ENCODE results near the gene TTLL11.
A peak's percentile ranks its signal among the peaks of the same experiment; 100 is the strongest.
"Not testable (repeated sequence)": the region's sequence is repeated elsewhere in the genome, so short reads cannot be mapped to it uniquely, and the experiment has no call there.

The TTLL11 gene

DNA sequence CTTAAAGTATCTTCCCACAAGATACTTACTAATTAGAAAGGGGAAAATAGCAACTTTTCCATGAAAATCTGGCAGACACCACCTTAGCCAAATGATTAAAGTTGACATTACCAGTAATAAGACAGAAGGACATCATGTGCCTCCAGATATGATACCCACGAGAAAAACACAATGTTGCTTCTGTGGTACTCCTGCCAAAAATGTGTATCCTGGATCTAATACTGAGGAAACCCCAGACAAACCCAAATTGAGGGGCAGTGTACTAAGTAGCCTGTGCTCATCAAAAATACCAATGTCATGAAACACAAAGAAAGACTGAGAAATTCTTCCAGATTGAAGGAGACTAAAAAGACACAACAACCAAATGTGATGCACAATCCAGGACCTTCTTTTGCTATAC lies 85.3 kb downstream of the TTLL11 start:
- H3K4me3 ChIP-seq (ENCODE audit: low read length): no peak overlapping the region
- H4K5ac ChIP-seq (ENCODE audit: low read length): no peak overlapping the region
- no peaks in the 10 kb centered on the region for H3K27me3 ChIP-seq (ENCODE audit: insufficient read depth, low read length, poor library complexity)
- no peaks in the 10 kb centered on the region for H3K79me2 ChIP-seq (ENCODE audit: control insufficient read depth, insufficient read depth, low read length)
- H2AK5ac ChIP-seq (ENCODE audit: low read length): no peak overlapping the region
- H3K27ac ChIP-seq (ENCODE audit: low read depth, low read length): no peak overlapping the region
- H3K9ac ChIP-seq (ENCODE audit: low read length): no peak overlapping the region
- H2BK120ac ChIP-seq (ENCODE audit: low read depth, low read length): no peak overlapping the region
- H3K4ac ChIP-seq (ENCODE audit: low read depth, low read length): no peak overlapping the region
- no peak overlapping the region for H2BK5ac ChIP-seq (ENCODE audit: low read length)
- no peaks in the 10 kb centered on the region for H3K4me1 ChIP-seq (ENCODE audit: control insufficient read depth, low read depth, low read length)
- H3K23ac ChIP-seq (ENCODE audit: low read length): no peak overlapping the region
- H4K8ac ChIP-seq (ENCODE audit: low read depth, low read length): no peak overlapping the region
- no peaks in the 10 kb centered on the region for H3K36me3 ChIP-seq (ENCODE audit: control insufficient read depth, insufficient read depth, low read length)
- no peak overlapping the region for H3K4me2 ChIP-seq (ENCODE audit: low read length)
- WGBS (ENCODE audit: extremely low coverage, insufficient coverage, low lambda C conversion rate): no CpG with 5 or more reads among the region's 1 CpG
- no peak for DNase-seq
- H3K18ac ChIP-seq (ENCODE audit: low read length): no peak overlapping the region
- no peaks in the 10 kb centered on the region for H3K79me1 ChIP-seq (ENCODE audit: low read length)
- no peak overlapping the region for H3K56ac ChIP-seq (ENCODE audit: low read length)
- no peak overlapping the region for H2BK15ac ChIP-seq (replicated peaks; ENCODE audit: low read depth)

DNA sequence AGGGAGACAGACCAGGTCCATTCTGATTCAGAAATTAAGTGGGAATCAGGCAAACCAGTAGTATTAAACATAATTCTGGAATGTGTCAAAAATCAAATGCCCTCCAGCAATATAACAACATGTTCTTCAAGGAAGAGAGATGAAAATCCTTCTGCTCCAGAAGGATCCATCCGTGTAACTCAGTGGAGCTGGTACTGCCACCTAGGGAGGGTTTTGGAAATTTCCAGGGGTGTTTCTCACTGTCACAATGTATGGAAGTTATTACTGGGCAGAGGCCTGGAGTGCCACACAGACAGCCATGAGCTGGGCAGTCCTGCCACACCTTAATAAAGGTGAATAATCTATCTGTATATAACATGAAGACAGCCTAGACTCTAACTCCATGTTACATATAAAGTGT lies 87.5 kb downstream of the TTLL11 start:
- no peak overlapping the region for H3K27ac ChIP-seq (ENCODE audit: low read depth, low read length)
- no peak overlapping the region for H2AK5ac ChIP-seq (ENCODE audit: low read length)
- H2BK5ac ChIP-seq (ENCODE audit: low read length): no peak overlapping the region
- no peaks in the 10 kb centered on the region for H3K27me3 ChIP-seq (ENCODE audit: insufficient read depth, low read length, poor library complexity)
- no peak overlapping the region for H3K56ac ChIP-seq (ENCODE audit: low read length)
- H3K4me3 ChIP-seq (ENCODE audit: low read length): no peak overlapping the region
- no peak overlapping the region for H3K4me2 ChIP-seq (ENCODE audit: low read length)
- H3K9ac ChIP-seq (ENCODE audit: low read length): no peak overlapping the region
- no peak overlapping the region for H2BK120ac ChIP-seq (ENCODE audit: low read depth, low read length)
- no peaks in the 10 kb centered on the region for H3K79me2 ChIP-seq (ENCODE audit: control insufficient read depth, insufficient read depth, low read length)
- DNase-seq: peak; percentile 22
- no peak overlapping the region for H4K8ac ChIP-seq (ENCODE audit: low read depth, low read length)
- no peak overlapping the region for H4K5ac ChIP-seq (ENCODE audit: low read length)
- H3K23ac ChIP-seq (ENCODE audit: low read length): no peak overlapping the region
- H3K4me1 ChIP-seq (ENCODE audit: control insufficient read depth, low read depth, low read length): no peaks in the 10 kb centered on the region
- H3K4ac ChIP-seq (ENCODE audit: low read depth, low read length): no peak overlapping the region
- H3K36me3 ChIP-seq (ENCODE audit: control insufficient read depth, insufficient read depth, low read length): no peaks in the 10 kb centered on the region
- no CpG with 5 or more reads among the region's 1 CpG for WGBS (ENCODE audit: extremely low coverage, insufficient coverage, low lambda C conversion rate)
- H2BK15ac ChIP-seq (replicated peaks; ENCODE audit: low read depth): no peak overlapping the region
- no peak overlapping the region for H3K18ac ChIP-seq (ENCODE audit: low read length)
- H3K79me1 ChIP-seq (ENCODE audit: low read length): no peaks in the 10 kb centered on the region

DNA sequence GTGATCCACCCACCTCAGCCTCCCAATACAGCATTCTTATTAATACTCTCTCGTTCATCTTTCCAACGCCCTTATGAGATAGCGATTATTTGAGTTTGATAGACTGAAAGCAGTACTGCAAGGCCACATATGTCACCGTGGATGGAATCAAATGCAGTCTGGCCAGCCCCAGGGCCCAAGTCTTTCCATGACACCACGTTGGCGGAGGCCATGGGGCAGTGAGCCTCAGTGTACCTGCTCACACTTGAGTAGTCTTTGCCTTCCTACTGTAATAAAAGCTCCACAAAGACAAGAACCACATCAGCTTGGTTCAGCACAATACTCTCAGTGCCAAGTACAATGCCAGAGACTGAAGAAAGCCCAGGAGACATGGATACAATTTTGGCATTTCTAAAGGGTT lies 88.5 kb downstream of the TTLL11 start:
- no peaks in the 10 kb centered on the region for H3K79me2 ChIP-seq (ENCODE audit: control insufficient read depth, insufficient read depth, low read length)
- H3K4me2 ChIP-seq (ENCODE audit: low read length): no peak overlapping the region
- no CpG with 5 or more reads among the region's 6 CpGs for WGBS (ENCODE audit: extremely low coverage, insufficient coverage, low lambda C conversion rate)
- H2BK15ac ChIP-seq (replicated peaks; ENCODE audit: low read depth): no peak overlapping the region
- no peak overlapping the region for H3K9ac ChIP-seq (ENCODE audit: low read length)
- no peak overlapping the region for H2BK120ac ChIP-seq (ENCODE audit: low read depth, low read length)
- H3K4me1 ChIP-seq (ENCODE audit: control insufficient read depth, low read depth, low read length): no peaks in the 10 kb centered on the region
- H3K4me3 ChIP-seq (ENCODE audit: low read length): no peak overlapping the region
- H3K79me1 ChIP-seq (ENCODE audit: low read length): no peaks in the 10 kb centered on the region
- H4K8ac ChIP-seq (ENCODE audit: low read depth, low read length): no peak overlapping the region
- H3K36me3 ChIP-seq (ENCODE audit: control insufficient read depth, insufficient read depth, low read length): no peaks in the 10 kb centered on the region
- no peaks in the 10 kb centered on the region for H3K27me3 ChIP-seq (ENCODE audit: insufficient read depth, low read length, poor library complexity)
- no peak overlapping the region for H4K5ac ChIP-seq (ENCODE audit: low read length)
- DNase-seq: no peak
- H3K56ac ChIP-seq (ENCODE audit: low read length): no peak overlapping the region
- no peak overlapping the region for H2AK5ac ChIP-seq (ENCODE audit: low read length)
- H3K27ac ChIP-seq (ENCODE audit: low read depth, low read length): no peak overlapping the region
- no peak overlapping the region for H3K18ac ChIP-seq (ENCODE audit: low read length)
- H3K4ac ChIP-seq (ENCODE audit: low read depth, low read length): no peak overlapping the region
- H3K23ac ChIP-seq (ENCODE audit: low read length): no peak overlapping the region
- no peak overlapping the region for H2BK5ac ChIP-seq (ENCODE audit: low read length)

GRCh38 chr9:122001491-122002201 lies 91.5 kb downstream of the TTLL11 start:
- Histone ChIP-seq H3K27ac (ENCODE audit: low read depth, low read length) (no peak overlapping the region), H3K23ac (ENCODE audit: low read length) (no peak overlapping the region), H3K9ac (ENCODE audit: low read length) (no peak overlapping the region), H4K8ac (ENCODE audit: low read depth, low read length) (no peak overlapping the region), H3K18ac (ENCODE audit: low read length) (no peak overlapping the region), H3K27me3 (ENCODE audit: insufficient read depth, low read length, poor library complexity) (no peaks in the 10 kb centered on the region), H3K4me2 (ENCODE audit: low read length) (no peak overlapping the region), H3K4ac (ENCODE audit: low read depth, low read length) (no peak overlapping the region), H3K4me1 (ENCODE audit: control insufficient read depth, low read depth, low read length) (no peaks in the 10 kb centered on the region), H3K79me1 (ENCODE audit: low read length) (no peaks in the 10 kb centered on the region), H3K79me2 (ENCODE audit: control insufficient read depth, insufficient read depth, low read length) (no peaks in the 10 kb centered on the region), H2AK5ac (ENCODE audit: low read length) (no peak overlapping the region), H2BK120ac (ENCODE audit: low read depth, low read length) (no peak overlapping the region), H3K56ac (ENCODE audit: low read length) (no peak overlapping the region), H3K36me3 (ENCODE audit: control insufficient read depth, insufficient read depth, low read length) (no peaks in the 10 kb centered on the region), H4K5ac (ENCODE audit: low read length) (no peak overlapping the region), H3K4me3 (ENCODE audit: low read length) (no peak overlapping the region), H2BK5ac (ENCODE audit: low read length) (no peak overlapping the region), H2BK15ac (replicated peaks; ENCODE audit: low read depth) (no peak overlapping the region)
- WGBS (ENCODE audit: extremely low coverage, insufficient coverage, low lambda C conversion rate): no CpG with 5 or more reads among the region's 9 CpGs
- no peak for DNase-seq

DNA sequence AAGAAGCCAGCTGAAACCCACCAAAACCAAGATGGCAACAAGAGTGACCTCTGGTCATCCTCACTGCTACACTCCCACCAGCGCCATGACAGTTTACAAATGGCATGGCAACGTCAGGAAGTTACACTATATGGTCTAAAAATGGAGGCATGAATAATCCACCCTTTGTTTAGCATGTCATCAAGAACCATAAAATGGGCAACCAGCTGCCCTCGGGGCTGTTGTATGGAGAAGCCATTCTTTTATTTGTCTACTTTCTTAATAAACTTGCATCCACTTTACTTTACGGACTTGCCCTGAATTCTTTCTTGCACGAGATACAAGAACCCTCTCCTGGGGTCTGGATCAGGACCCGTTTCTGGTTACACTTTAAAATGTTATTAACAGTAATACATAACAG lies 92.6 kb downstream of the TTLL11 start:
- H2BK15ac ChIP-seq (replicated peaks; ENCODE audit: low read depth); H4K8ac ChIP-seq (ENCODE audit: low read depth, low read length); DNase-seq; H3K27ac ChIP-seq (ENCODE audit: low read depth, low read length); H4K5ac ChIP-seq (ENCODE audit: low read length); H3K4me3 ChIP-seq (ENCODE audit: low read length); H3K27me3 ChIP-seq (ENCODE audit: insufficient read depth, low read length, poor library complexity); H2AK5ac ChIP-seq (ENCODE audit: low read length); H2BK120ac ChIP-seq (ENCODE audit: low read depth, low read length); H3K79me1 ChIP-seq (ENCODE audit: low read length); H3K56ac ChIP-seq (ENCODE audit: low read length); H3K18ac ChIP-seq (ENCODE audit: low read length); H3K79me2 ChIP-seq (ENCODE audit: control insufficient read depth, insufficient read depth, low read length); H3K23ac ChIP-seq (ENCODE audit: low read length); H3K36me3 ChIP-seq (ENCODE audit: control insufficient read depth, insufficient read depth, low read length); H3K4me2 ChIP-seq (ENCODE audit: low read length); H3K4me1 ChIP-seq (ENCODE audit: control insufficient read depth, low read depth, low read length); H3K9ac ChIP-seq (ENCODE audit: low read length); H2BK5ac ChIP-seq (ENCODE audit: low read length); H3K4ac ChIP-seq (ENCODE audit: low read depth, low read length): not testable (repeated sequence)
- WGBS (ENCODE audit: extremely low coverage, insufficient coverage, low lambda C conversion rate): no CpG with 5 or more reads among the region's 6 CpGs

DNA sequence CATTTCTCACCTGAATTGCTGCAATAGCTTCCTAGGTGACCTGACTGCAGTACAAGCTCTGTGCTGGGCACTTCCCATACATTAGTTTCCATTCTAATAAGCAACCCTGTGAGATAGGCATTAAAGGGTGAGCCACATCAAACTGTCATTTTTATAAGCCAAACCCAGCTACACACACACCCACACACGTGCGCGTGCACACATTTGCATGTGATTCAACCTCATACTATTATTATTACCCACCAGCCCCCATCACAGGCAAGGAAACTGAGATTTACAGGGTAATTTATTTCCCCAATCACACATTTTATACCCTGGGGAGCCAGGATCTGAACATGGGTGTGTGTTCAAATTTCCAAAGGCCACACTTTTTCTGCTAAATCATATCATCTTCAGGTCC lies 93.6 kb downstream of the TTLL11 start:
- WGBS (ENCODE audit: extremely low coverage, insufficient coverage, low lambda C conversion rate): no CpG with 5 or more reads among the region's 3 CpGs
- Histone ChIP-seq H2AK5ac (ENCODE audit: low read length) (no peak overlapping the region), H3K27ac (ENCODE audit: low read depth, low read length) (no peak overlapping the region)

More for the DNA sequence above, 93.6 kb downstream of the TTLL11 start:
- Histone ChIP-seq H3K27me3 (ENCODE audit: insufficient read depth, low read length, poor library complexity) (no peaks in the 10 kb centered on the region), H3K79me1 (ENCODE audit: low read length) (no peaks in the 10 kb centered on the region), H3K36me3 (ENCODE audit: control insufficient read depth, insufficient read depth, low read length) (no peaks in the 10 kb centered on the region), H4K5ac (ENCODE audit: low read length) (no peak overlapping the region), H2BK5ac (ENCODE audit: low read length) (no peak overlapping the region), H3K4ac (ENCODE audit: low read depth, low read length) (no peak overlapping the region), H3K4me2 (ENCODE audit: low read length) (no peak overlapping the region), H2BK120ac (ENCODE audit: low read depth, low read length) (no peak overlapping the region), H3K4me1 (ENCODE audit: control insufficient read depth, low read depth, low read length) (no peaks in the 10 kb centered on the region), H2BK15ac (replicated peaks; ENCODE audit: low read depth) (no peak overlapping the region), H3K79me2 (ENCODE audit: control insufficient read depth, insufficient read depth, low read length) (no peaks in the 10 kb centered on the region), H3K9ac (ENCODE audit: low read length) (no peak overlapping the region), H3K4me3 (ENCODE audit: low read length) (no peak overlapping the region), H3K56ac (ENCODE audit: low read length) (no peak overlapping the region), H3K23ac (ENCODE audit: low read length) (no peak overlapping the region), H4K8ac (ENCODE audit: low read depth, low read length) (no peak overlapping the region), H3K18ac (ENCODE audit: low read length) (no peak overlapping the region)
- DNase-seq: no peak
